ENCODE data around the gene CDK2. TPM values are rescaled to one million over a fixed set of nuclear protein-coding genes. Genes with fewer than 3 reads are reported as not detected.
"Not testable (repeated sequence)": the region's sequence is repeated elsewhere in the genome, so short reads cannot be mapped to it uniquely, and the experiment has no call there.

The CDK2 gene
- total and polyA plus RNA-seq, 9 of the 15 experiments (the other 6 are each of a cell fraction or from before 2014, with no cell fraction given), result 17.4 to 213 (median 109) TPM

GRCh38 chr12:55999999-56000540 lies 33.4 kb downstream of the CDK2 start:
- TF ChIP-seq RBFOX2 (IDR thresholded peaks at IDR 0.05; ENCODE audit: low read depth, low read length), result 0 out of 2 replicates have a peak, but pooled peaks have one; percentile 16
- H3K9ac ChIP-seq (ENCODE audit: insufficient read depth in 1 of 2, low read depth in 2 of 2, low read length in 2 of 2); ATAC-seq; H2AFZ ChIP-seq (ENCODE audit: low read depth, low read length); CTCF ChIA-PET (ENCODE audit: low intra/inter-chr PET ratio); FAIRE-seq; H3K27me3 ChIP-seq (ENCODE audit: control insufficient read depth in 2 of 2, insufficient read depth in 2 of 2, low read length in 2 of 2); H4K20me1 ChIP-seq (replicated peaks; ENCODE audit: control insufficient read depth, insufficient read depth, low read length); BruUV-seq (replicated peaks); DNase-seq (ENCODE audit: extremely low read depth in 1 of 4, low spot score in 3 of 4); H3K9me3 ChIP-seq (replicated peaks; ENCODE audit: control insufficient read depth, insufficient read depth, low read depth, low read length); H3K4me3 ChIP-seq; H3K4me2 ChIP-seq (ENCODE audit: insufficient read depth, low read length); H3K9me1 ChIP-seq (ENCODE audit: control insufficient read depth, insufficient read depth, low read length); H3K27ac ChIP-seq (ENCODE audit: extremely low read depth, low read depth, low read length); intact Hi-C loops (cut with micrococcal nuclease): not testable (repeated sequence)
- in situ Hi-C loops (cut with MboI), result loop anchor here (5.0 kb wide), 1 partner anchor 32 kb away; no protein-coding TSS in a partner anchor
- Histone ChIP-seq H3K4me1 (replicated peaks in 1 of 2; ENCODE audit: control insufficient read depth in 2 of 2, insufficient read depth in 2 of 2, low read length in 2 of 2) (peaks cover 11 to 40% of the 10 kb centered on the region in 2 experiments; a peak in 4 of 5 replicates), H3K79me2 (ENCODE audit: control insufficient read depth, insufficient read depth, low read length) (peaks cover 19% of the 10 kb centered on the region), H3K36me3 (ENCODE audit: control insufficient read depth, insufficient read depth, low read length) (peaks cover 36% of the 10 kb centered on the region)
- WGBS (ENCODE audit: insufficient coverage, low coverage, missing lambda C conversion rate), result 98% methylated on average over 16 of the region's 33 CpGs
- POLR2A ChIA-PET, result interaction anchor here (0.7 to 2.1 kb wide), 3 partner anchors 9 to 249 kb away, joined by 3 to 9 read pairs (median 5); no protein-coding TSS in a partner anchor

GRCh38 chr12:56001487-56002100 lies 35.0 kb downstream of the CDK2 start:
- no peak overlapping the region for H2AFZ ChIP-seq (ENCODE audit: low read depth, low read length)
- ChIA-PET POLR2A (no interaction called here), CTCF (ENCODE audit: low intra/inter-chr PET ratio) (no interaction called here)
- no peak overlapping the region for H3K4me2 ChIP-seq (ENCODE audit: insufficient read depth, low read length)
- H3K27ac ChIP-seq (ENCODE audit: extremely low read depth, low read depth, low read length), result no peak overlapping the region
- ATAC-seq (no peak), DNase-seq (ENCODE audit: extremely low read depth in 1 of 4, low spot score in 3 of 4) (no peak), FAIRE-seq (no peak)
- peaks cover 37% of the 10 kb centered on the region for H3K36me3 ChIP-seq (ENCODE audit: control insufficient read depth, insufficient read depth, low read length)
- H3K9me1 ChIP-seq (ENCODE audit: control insufficient read depth, insufficient read depth, low read length), result no peaks in the 10 kb centered on the region
- WGBS (ENCODE audit: insufficient coverage, low coverage, missing lambda C conversion rate), result 88% methylated on average over 7 of the region's 7 CpGs
- H4K20me1 ChIP-seq (replicated peaks; ENCODE audit: control insufficient read depth, insufficient read depth, low read length), result no peaks in the 10 kb centered on the region
- BruUV-seq (replicated peaks), result no TSS peak
- peak overlapping the region in 1 of 2 experiments; percentile 14; a peak in 1 of 4 replicates for H3K9ac ChIP-seq (ENCODE audit: insufficient read depth in 1 of 2, low read depth in 2 of 2, low read length in 2 of 2)
- intact Hi-C loops (cut with micrococcal nuclease), result no loop called here
- in situ Hi-C loops (cut with MboI), result no loop called here
- H3K4me3 ChIP-seq, result no peak overlapping the region
- H3K79me2 ChIP-seq (ENCODE audit: control insufficient read depth, insufficient read depth, low read length), result peaks cover 19% of the 10 kb centered on the region
- no peaks in the 10 kb centered on the region for H3K9me3 ChIP-seq (replicated peaks; ENCODE audit: control insufficient read depth, insufficient read depth, low read depth, low read length)
- peaks cover 13 to 44% of the 10 kb centered on the region in 2 experiments; a peak in 4 of 5 replicates for H3K4me1 ChIP-seq (replicated peaks in 1 of 2; ENCODE audit: control insufficient read depth in 2 of 2, insufficient read depth in 2 of 2, low read length in 2 of 2)
- H3K27me3 ChIP-seq (ENCODE audit: control insufficient read depth in 2 of 2, insufficient read depth in 2 of 2, low read length in 2 of 2), result no peaks in the 10 kb centered on the region
- TF ChIP-seq SLC30A9 (CRISPR knock-in tag; IDR thresholded peaks at IDR 0.05) (no peak), THRA (IDR thresholded peaks at IDR 0.05) (no peak), PURB (CRISPR knock-in tag; IDR thresholded peaks at IDR 0.05; ENCODE audit: low read depth) (no peak), ZNF449 (CRISPR knock-in tag; IDR thresholded peaks at IDR 0.05) (no peak), ZBTB11 (CRISPR knock-in tag; IDR thresholded peaks at IDR 0.05) (no peak), KDM2B (CRISPR knock-in tag; IDR thresholded peaks at IDR 0.05) (no peak)
